Measurements from ENCODE around the gene TGFBR3L. TPM values are rescaled to one million over a fixed set of nuclear protein-coding genes. Genes with fewer than 3 reads are reported as not detected.

The TGFBR3L gene
- total and polyA plus RNA-seq, 2 of the 8 experiments (the other 6 are each of a cell fraction or from before 2014, with no cell fraction given): 3.1 to 3.7 TPM

DNA sequence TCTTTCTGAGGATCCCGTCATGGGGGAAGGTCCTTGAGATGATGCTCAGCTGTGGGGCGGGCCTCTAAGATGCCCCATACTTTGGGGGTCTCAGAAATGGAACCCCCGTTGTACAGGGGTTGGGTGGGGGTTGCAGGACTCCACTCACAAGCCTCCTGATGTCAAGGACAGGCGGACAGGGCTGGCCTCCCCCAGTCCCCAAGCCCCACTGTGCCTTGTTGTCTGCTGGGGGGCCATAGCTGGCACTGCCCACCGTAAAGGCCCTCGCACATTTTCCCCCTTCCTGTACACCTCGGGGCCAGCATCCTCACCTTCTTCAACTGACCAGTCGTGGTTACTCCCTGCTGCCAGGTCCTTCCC lies 8.2 kb downstream of the TGFBR3L start:
- 87% methylated on average over 8 of the region's 8 CpGs; no CpG with 5 or more reads in 1 of the 2 experiments for WGBS, 2 experiments (ENCODE audit: extremely low coverage in 1 of 2, insufficient coverage in 1 of 2, insufficient read length in 1 of 2, insufficient replicate concordance in 2 of 2, low coverage in 1 of 2, low lambda C conversion rate in 2 of 2, missing lambda C conversion rate in 1 of 2)
- H4K91ac ChIP-seq (replicated peaks; ENCODE audit: insufficient read length, low read length): no peak overlapping the region
- no peak overlapping the region for H2AK5ac ChIP-seq (ENCODE audit: low read depth, low read length)
- ChIA-PET CTCF (ENCODE audit: partially characterized antibody) (interaction anchor here (0.6 to 9.0 kb wide), 7 partner anchors 14 to 84 kb away, joined by 3 to 112 read pairs (median 4); partner anchors contain the start of gene TIMM44), POLR2A (ENCODE audit: partially characterized antibody) (interaction anchor here (1.5 to 10.6 kb wide), 5 partner anchors 19 to 58 kb away, joined by 3 to 106 read pairs (median 5); partner anchors contain the start of gene TIMM44)
- no peak overlapping the region for H4K8ac ChIP-seq (ENCODE audit: extremely low read depth, insufficient read depth, low read length)
- H3K23me2 ChIP-seq (ENCODE audit: low read depth, low read length): peaks cover 14% of the 10 kb centered on the region
- H3K79me2 ChIP-seq (ENCODE audit: control insufficient read depth in 1 of 2, insufficient read depth in 2 of 2, low read length in 2 of 2): no peaks in the 10 kb centered on the region
- H3K27me3 ChIP-seq (replicated peaks in 1 of 4; ENCODE audit: control insufficient read depth in 3 of 4, extremely low read depth in 1 of 4, insufficient read depth in 3 of 4, low read length in 3 of 4): peaks cover 0 to 11% (median 11%) of the 10 kb centered on the region in 4 experiments; a peak in 5 of 7 replicates
- no peak overlapping the region for H2BK20ac ChIP-seq (ENCODE audit: low read length)
- no peak overlapping the region for H2BK5ac ChIP-seq (ENCODE audit: low read depth, low read length)
- H3K14ac ChIP-seq (ENCODE audit: insufficient read length): no peak overlapping the region
- no peak overlapping the region for H2AFZ ChIP-seq (ENCODE audit: low read length)
- H3K18ac ChIP-seq (ENCODE audit: extremely low read depth, low read length): no peak overlapping the region
- H3K4ac ChIP-seq (replicated peaks; ENCODE audit: insufficient read length, low read depth, low read length): no peak overlapping the region
- peaks cover 0 to 21% (median 9%) of the 10 kb centered on the region in 4 experiments; a peak in 5 of 7 replicates for H3K4me1 ChIP-seq (replicated peaks in 1 of 4; ENCODE audit: control insufficient read depth in 3 of 4, insufficient read depth in 4 of 4, low read length in 3 of 4)
- no peak overlapping the region for H3K23ac ChIP-seq (ENCODE audit: insufficient read length)
- DNase-seq (ENCODE audit: low read depth in 1 of 2, low spot score in 2 of 2) (no peak), FAIRE-seq (no peak)
- no peak overlapping the region for H3K4me2 ChIP-seq (ENCODE audit: insufficient read depth in 1 of 2, low read depth in 2 of 2, low read length in 2 of 2)
- no peak overlapping the region for H2BK15ac ChIP-seq (ENCODE audit: low read length)
- H4K20me1 ChIP-seq (replicated peaks in 1 of 2; ENCODE audit: control insufficient read depth in 1 of 2, insufficient read depth in 2 of 2, low read length in 2 of 2): peaks cover 10 to 18% of the 10 kb centered on the region in 2 experiments
- peaks cover 0 to 3% (median 0%) of the 10 kb centered on the region in 4 experiments; a peak in 2 of 8 replicates for H3K36me3 ChIP-seq (ENCODE audit: control insufficient read depth in 2 of 4, insufficient read depth in 4 of 4, low read length in 3 of 4)
- H3K56ac ChIP-seq (replicated peaks; ENCODE audit: insufficient read length, low read depth, low read length): no peak overlapping the region
- H4K5ac ChIP-seq (ENCODE audit: insufficient read length, low read depth, low read length): no peak overlapping the region
- TF ChIP-seq SUZ12 (IDR thresholded peaks at IDR 0.05; ENCODE audit: low read length) (no peak), CBX8 (IDR thresholded peaks at IDR 0.05; ENCODE audit: borderline replicate concordance, low read depth, low read length) (no peak), BRCA1 (IDR thresholded peaks at IDR 0.05; ENCODE audit: low read depth, low read length) (no peak), HDAC2 (IDR thresholded peaks at IDR 0.05; ENCODE audit: borderline replicate concordance in 1 of 2, low read depth in 2 of 2, low read length in 2 of 2) (no peak), JUN (IDR thresholded peaks at IDR 0.05; ENCODE audit: low read depth, low read length) (no peak), RFX5 (IDR thresholded peaks at IDR 0.05; ENCODE audit: borderline replicate concordance, low read depth, low read length) (no peak), SRF (IDR thresholded peaks at IDR 0.05; ENCODE audit: low read depth, low read length) (no peak), RBBP5 (IDR thresholded peaks at IDR 0.05; ENCODE audit: borderline replicate concordance, low read depth, low read length) (no peak), SP1 (IDR thresholded peaks at IDR 0.05; ENCODE audit: low read depth, low read length) (no peak)
- TF ChIP-seq, protein P1, sequence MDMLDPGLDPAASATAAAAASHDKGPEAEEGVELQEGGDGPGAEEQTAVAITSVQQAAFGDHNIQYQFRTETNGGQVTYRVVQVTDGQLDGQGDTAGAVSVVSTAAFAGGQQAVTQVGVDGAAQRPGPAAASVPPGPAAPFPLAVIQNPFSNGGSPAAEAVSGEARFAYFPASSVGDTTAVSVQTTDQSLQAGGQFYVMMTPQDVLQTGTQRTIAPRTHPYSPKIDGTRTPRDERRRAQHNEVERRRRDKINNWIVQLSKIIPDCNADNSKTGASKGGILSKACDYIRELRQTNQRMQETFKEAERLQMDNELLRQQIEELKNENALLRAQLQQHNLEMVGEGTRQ (IDR thresholded peaks at IDR 0.05; ENCODE audit: low read length): no peak
- no peak overlapping the region for H3K9ac ChIP-seq (replicated peaks in 1 of 4; ENCODE audit: extremely low read depth in 1 of 4, low read depth in 3 of 4, low read length in 3 of 4)
- H3K9me3 ChIP-seq (ENCODE audit: insufficient read depth in 2 of 2, low read depth in 1 of 2, low read length in 1 of 2): no peaks in the 10 kb centered on the region
- no peak overlapping the region for H2BK12ac ChIP-seq (ENCODE audit: low read depth, low read length)
- H3K4me3 ChIP-seq (ENCODE audit: extremely low read depth in 1 of 4, insufficient read depth in 2 of 4, low read depth in 3 of 4, low read length in 4 of 4): no peak overlapping the region
- no peaks in the 10 kb centered on the region for H3K79me1 ChIP-seq (ENCODE audit: low read depth, low read length)
- H2BK120ac ChIP-seq (replicated peaks; ENCODE audit: low read depth, low read length): no peak overlapping the region
- no peak overlapping the region for H3K27ac ChIP-seq (ENCODE audit: low read depth, low read length)

Data from H1 (cell line).